ENCODE data around the gene PLEKHA8. TPM values are rescaled to one million over a fixed set of nuclear protein-coding genes. Genes with fewer than 3 reads are reported as not detected.

Gene PLEKHA8
- total and polyA plus RNA-seq, 10 of the 15 experiments (the other 5 are each of a cell fraction or from before 2014, with no cell fraction given): 1.1 to 13.2 (median 5.7) TPM

DNA sequence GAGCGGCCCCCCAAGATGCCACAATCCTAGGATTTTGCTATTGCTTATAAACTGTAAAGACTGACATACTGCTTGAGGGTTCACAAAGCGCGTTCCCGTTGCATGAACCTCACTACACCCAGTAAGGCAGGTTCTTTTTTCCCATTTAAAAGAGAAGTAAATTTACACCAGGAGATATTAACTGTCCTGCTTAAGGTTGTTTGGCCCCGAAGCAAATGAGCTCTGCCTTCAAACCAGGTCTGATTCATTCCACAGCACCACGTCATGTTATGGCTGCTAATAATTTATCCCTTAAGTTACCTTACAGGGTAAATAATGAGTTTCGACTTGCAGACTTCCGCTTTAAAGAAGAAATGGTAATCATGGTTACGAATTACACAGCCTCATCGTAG is 1.2 kb upstream of the PLEKHA8 start (continued):
- 0 out of 4 replicates have a peak, but pooled peaks of 1 of the 2 experiments have one; percentile 36 for TF ChIP-seq EP300 (IDR thresholded peaks at IDR 0.05; ENCODE audit: borderline replicate concordance in 1 of 2, control insufficient read depth in 1 of 2, low read depth in 2 of 2, low read length in 2 of 2)
- TF ChIP-seq EED (IDR thresholded peaks at IDR 0.05; ENCODE audit: low read depth): peak; percentile 9
- TF ChIP-seq, protein P1, sequence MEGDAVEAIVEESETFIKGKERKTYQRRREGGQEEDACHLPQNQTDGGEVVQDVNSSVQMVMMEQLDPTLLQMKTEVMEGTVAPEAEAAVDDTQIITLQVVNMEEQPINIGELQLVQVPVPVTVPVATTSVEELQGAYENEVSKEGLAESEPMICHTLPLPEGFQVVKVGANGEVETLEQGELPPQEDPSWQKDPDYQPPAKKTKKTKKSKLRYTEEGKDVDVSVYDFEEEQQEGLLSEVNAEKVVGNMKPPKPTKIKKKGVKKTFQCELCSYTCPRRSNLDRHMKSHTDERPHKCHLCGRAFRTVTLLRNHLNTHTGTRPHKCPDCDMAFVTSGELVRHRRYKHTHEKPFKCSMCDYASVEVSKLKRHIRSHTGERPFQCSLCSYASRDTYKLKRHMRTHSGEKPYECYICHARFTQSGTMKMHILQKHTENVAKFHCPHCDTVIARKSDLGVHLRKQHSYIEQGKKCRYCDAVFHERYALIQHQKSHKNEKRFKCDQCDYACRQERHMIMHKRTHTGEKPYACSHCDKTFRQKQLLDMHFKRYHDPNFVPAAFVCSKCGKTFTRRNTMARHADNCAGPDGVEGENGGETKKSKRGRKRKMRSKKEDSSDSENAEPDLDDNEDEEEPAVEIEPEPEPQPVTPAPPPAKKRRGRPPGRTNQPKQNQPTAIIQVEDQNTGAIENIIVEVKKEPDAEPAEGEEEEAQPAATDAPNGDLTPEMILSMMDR (IDR thresholded peaks at IDR 0.05 in 2 of 3, conservative IDR thresholded peaks at IDR 0.05 in 1 of 3; ENCODE audit: control insufficient read depth in 2 of 3, extremely low read depth in 1 of 3, insufficient read depth in 1 of 3, low read depth in 3 of 3, low read length in 3 of 3): no peak
- TF ChIP-seq SPI1 (IDR thresholded peaks at IDR 0.05; ENCODE audit: borderline replicate concordance, insufficient read depth, low read depth, low read length): peak; percentile 73; the same call in 1 of the 2 replicates
- TF ChIP-seq ESRRA (IDR thresholded peaks at IDR 0.05; ENCODE audit: low read length): no peak
- TF ChIP-seq, protein P2, sequence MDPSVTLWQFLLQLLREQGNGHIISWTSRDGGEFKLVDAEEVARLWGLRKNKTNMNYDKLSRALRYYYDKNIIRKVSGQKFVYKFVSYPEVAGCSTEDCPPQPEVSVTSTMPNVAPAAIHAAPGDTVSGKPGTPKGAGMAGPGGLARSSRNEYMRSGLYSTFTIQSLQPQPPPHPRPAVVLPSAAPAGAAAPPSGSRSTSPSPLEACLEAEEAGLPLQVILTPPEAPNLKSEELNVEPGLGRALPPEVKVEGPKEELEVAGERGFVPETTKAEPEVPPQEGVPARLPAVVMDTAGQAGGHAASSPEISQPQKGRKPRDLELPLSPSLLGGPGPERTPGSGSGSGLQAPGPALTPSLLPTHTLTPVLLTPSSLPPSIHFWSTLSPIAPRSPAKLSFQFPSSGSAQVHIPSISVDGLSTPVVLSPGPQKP (IDR thresholded peaks at IDR 0.05; ENCODE audit: low read depth, low read length): peak; percentile 1; the same call in 1 of the 2 replicates
- TF ChIP-seq BACH1 (IDR thresholded peaks at IDR 0.05; ENCODE audit: borderline replicate concordance): 0 out of 2 replicates have a peak, but pooled peaks have one; percentile 9
- no peak for TF ChIP-seq POU2F2 (IDR thresholded peaks at IDR 0.05; ENCODE audit: borderline replicate concordance, low read depth, low read length)
- TF ChIP-seq MTA2 (IDR thresholded peaks at IDR 0.05; ENCODE audit: low read depth): 0 out of 2 replicates have a peak, but pooled peaks have one; percentile 20
